HG03108 (cell line): ENCODE results near the gene OR6C68.
"Not testable (repeated sequence)": the region's sequence is repeated elsewhere in the genome, so short reads cannot be mapped to it uniquely, and the experiment has no call there.

Experiments
- ATAC-seq: cut with Tn5 transposase; IDR thresholded peaks from one replicate; pipeline ENCODE4 v1.9.1; 2021; ENCODE audit warnings: moderate library complexity; ENCODE audit not compliant: unreplicated experiment

The OR6C68 gene

DNA sequence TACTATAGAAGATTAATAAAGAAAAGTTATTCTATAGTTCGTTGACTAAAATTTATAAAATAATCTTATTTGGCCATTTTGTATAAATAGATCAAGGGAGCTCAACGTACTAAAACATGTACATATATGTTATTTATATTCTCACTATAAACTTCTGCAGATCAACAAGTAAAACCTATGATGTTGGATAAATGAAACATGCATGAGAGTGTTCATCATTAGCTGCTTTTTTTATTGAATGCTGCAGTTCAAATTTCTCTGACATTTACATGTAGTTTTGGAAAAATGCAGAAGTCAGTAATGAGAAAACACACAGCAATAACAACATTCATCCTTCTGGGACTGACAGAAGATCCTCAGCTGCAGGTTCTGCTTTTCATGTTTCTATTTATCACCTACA is at the start of gene OR6C68:
Gene OR6C68, plus strand, starts transcription at position 301 of the 400 bp plus-strand sequence. Its CDS starts 0 bp downstream, at position 301.
- ATAC-seq = no peak

DNA sequence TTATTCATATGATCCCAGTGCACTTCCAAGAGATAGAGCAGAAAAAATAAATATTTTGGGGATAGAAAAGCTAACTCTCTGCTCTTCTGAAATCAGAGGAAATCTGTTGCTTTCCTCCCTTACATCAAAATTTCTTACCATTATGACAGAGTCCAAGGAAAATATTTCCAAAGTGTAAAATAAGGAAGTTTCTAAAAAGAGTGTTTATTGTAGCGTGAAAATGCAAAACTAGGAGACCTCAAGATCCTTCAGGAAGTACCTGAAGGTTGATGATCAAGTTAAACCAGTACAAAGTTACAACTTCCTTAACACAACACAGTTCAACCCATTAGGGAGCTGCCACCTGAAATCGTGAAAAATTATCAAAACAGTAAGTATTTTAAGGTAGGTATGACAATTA is 48.4 kb upstream of the OR6C68 start, which contains the start of gene OR6C2:
Gene OR6C2, plus strand, starts transcription at position 301 of the 400 bp plus-strand sequence. CDS start 8,138 bp downstream, outside the sequence.
- no peak for ATAC-seq

DNA sequence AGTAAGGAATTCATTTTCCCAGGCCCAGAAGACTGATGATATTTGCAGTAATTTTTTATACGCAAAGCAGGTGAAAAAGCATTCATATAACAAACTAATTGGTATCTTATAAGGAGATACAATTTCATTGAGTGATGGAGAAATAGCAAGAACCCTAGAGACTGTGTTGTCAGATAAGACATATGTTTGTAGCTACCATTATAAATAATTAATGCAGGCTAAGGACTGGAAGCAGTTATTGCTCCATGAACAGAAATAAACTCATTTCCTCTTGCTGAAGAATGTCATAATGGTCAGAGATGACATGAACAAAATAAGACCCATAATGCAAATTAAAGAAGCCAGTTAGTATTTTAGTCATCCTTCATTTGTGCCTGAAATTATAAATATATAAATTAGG is 46.8 kb upstream of the OR6C68 start:
- no peak for ATAC-seq

DNA sequence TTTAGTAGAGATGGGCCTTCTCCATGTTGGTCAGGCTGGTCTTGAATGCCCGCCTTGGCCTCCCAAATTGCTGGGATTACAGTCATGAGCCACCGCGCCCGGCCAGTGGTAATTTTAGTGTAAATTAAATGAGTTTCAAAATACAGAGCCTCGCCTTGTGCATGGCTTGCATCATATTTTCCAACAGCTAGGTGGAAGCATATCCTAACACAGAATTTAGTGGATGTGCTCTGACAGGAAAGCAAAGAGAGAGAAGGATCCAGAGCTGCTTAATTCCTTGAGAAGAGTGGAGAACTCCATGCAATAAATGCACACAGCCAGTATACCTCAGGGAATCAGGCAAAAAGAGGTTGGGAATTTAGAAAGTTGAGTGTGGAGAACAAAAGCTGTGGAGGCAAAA is 45.9 kb upstream of the OR6C68 start:
- ATAC-seq = no peak

DNA sequence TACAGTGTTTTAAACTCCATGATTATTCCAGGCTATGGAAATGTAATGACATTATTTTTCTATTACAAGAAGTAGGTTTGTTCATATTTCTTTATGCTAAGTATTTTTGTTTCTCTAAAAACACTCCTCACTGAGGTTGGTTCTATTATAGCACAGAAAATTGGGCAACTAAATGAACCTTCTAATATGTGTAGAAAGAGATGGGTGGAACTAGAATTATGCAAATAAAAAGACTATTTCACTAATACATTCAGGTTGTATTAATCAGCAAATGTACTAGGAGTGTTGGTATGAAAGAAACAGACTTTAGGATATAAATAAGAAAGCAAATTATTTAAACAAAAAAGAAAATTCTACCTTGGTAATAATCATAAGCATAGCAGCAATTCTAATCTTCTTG is 43.4 kb upstream of the OR6C68 start:
- no peak for ATAC-seq

DNA sequence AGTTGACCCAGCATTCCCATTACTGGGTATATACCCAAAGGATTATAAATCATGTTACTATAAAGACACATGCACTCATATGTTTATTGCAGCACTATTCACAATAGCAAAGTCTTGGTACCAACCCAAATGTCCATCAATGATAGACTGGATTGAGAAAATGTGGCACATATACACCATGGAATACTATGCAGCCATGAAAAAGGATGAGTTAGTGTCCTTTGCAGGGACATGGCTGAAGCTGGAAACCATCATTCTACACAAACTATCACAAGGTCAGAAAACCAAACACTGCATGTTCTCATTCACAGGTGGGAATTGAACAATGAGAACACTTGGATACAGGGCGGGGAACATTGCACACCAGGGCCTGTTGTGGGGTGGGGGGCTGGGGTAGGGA is 27.3 kb upstream of the OR6C68 start:
- ATAC-seq = not testable (repeated sequence)

DNA sequence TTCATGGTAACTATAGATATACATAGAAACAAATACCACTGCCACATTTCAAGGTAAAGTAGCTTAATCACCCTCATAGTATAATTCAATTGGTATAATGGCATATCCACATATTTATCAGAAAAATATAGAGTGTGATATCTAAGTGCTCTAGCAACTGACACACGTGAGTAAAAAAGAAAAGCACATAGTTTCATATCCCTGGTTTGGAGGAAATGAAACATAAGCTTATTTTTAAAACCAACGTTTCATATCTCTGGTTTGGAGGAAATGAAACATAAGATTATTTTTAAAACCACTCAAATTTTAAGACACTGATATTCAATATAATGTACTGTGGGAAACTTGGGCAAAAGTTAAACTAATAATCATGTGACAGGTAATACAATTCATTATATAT is 24.3 kb upstream of the OR6C68 start:
- ATAC-seq = no peak

DNA sequence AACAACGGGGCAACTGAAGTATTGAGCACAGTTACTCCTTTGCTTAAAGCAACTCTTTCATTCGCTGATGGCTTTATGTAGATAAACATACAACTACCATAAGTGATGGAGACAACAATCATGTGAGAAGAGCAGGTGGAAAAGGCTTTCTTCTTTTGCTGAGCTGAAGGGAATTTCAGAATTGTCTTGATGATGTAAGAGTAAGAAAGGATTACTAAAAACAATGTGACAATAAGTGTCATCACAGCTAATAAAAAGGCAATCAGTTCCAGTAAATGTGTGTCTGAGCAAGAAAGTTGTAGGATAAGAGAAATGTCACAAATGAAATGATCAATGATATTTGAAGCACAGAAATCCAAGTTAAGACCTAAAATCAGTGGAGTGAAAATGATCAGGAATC is 22.9 kb upstream of the OR6C68 start:
- ATAC-seq = no peak

DNA sequence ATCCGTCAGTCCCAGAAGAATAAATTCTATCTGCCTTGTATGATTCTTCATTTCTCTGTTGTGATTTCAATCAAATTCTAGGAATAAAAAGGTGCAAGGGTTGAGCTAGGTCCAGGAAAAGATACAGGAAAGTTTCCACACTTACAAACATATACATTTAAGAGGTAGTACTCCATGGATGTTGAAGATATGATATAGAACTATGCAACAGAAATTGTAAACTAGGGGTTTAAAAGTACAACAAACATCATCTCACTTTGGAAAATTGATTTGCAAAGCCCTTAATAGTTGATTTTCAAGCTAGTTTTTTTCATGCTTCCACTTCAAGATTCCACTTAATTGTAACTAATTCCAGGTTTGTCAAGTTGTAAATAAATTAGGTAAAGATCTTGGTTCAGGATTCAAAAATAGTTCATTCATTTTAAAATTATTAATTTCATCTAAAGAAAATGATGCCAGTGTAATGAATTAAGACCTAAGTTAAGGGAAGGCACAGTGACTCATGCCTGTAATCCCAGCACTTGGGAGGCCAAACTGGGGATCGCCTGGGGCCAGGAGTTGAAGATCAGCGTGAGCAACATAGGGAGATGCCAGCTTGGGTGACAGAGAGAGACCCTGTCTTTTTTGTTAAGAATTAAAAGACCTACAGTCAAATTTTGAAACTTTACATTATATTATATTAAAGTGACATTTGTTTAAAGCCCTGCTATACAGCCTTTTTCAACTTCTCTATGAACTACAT is 21.9 kb upstream of the OR6C68 start, which contains the start of gene OR6C70:
Gene OR6C70, minus strand, starts transcription at position 51 of the 742 bp plus-strand sequence. Its CDS starts 0 bp downstream, at position 51.
- ATAC-seq = no peak

DNA sequence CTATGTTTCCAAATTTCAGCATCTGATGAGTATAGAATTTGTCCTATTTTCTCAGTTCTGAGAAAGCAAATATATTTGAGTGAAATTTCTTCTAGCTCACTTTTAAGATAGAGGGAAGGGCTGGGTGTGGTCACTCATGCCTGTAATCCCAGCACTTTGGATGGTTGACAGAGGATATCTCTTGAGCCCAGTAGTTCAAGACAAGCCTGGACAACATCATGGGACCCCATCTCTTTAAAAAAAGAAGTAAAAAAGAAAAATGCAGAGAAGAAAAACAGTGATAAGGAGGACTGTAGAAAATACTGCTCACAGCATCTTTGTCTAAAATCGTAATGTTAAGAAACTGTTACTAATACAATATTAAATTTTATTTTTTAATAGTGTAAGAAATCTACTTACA is 19.9 kb upstream of the OR6C68 start:
- no peak for ATAC-seq

DNA sequence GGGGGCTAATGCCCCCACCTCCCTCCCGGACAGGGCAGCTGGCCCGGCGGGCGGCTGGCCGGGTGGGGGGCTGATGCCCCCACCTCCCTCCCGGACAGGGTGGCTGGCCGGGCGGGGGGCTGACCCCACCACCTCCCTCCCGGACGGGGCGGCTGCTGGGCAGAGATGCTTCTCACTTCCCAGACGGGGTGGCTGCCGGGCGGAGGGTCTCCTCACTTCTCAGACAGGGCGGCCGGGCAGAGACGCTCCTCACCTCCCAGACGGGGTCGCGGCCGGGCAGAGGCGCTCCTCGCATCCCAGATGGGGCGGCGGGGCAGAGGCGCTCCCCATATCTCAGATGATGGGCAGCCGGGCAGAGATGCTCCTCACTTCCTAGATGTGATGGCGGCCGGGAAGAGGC is 13.0 kb upstream of the OR6C68 start:
- ATAC-seq = not testable (repeated sequence)

DNA sequence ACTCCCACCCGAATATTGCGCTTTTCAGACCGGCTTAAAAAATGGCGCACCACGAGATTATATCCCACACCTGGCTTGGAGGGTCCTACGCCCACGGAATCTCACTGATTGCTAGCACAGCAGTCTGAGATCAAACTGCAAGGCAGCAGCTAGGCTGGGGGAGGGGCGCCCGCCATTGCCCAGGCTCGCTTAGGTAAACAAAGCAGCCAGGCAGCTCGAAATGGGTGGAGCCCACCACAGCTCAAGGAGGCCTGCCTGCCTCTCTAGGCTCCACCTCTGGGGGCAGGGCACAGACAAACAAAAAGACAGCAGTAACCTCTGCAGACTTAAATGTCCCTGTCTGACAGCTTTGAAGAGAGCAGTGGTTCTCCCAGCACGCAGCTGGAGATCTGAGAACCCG is 7.9 kb upstream of the OR6C68 start:
- ATAC-seq = not testable (repeated sequence)

DNA sequence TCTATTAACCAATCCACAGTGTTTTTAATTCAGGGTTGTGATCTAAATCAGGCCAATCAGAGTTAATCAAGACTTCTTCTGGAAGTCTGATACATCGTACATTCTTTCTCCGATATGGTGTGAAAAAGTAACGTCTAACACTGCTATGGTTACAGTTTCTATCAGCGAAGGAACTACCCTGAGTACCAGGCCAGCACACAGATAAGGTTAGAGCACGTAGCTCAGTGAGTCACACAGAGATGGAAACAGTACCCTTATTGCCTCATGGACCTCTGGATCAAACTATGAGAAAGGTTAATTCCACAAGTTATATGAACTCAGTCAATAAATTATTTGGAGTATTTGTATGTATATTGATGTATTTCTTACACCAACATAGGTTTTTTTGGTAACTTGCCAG is 3.3 kb downstream of the OR6C68 start:
- ATAC-seq = no peak

DNA sequence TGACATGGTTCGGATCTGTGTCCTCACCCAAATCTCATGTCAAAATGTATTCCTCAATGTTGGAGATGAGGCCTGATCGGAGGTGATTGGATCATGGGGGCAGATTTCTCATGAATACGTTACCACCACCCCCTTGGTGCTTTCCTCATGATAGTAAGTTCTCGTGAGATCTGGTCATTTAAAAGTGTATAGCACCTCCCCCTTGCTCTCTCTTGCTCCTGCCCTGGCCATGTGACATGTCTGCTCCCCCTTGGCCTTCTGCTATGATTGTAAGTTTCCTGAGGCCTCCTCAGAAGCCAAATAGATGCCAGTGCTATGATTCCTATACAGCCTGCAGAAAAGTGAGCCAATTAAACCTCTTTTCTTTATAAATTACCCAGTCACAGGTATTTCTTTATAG is 7.1 kb downstream of the OR6C68 start:
- no peak for ATAC-seq

DNA sequence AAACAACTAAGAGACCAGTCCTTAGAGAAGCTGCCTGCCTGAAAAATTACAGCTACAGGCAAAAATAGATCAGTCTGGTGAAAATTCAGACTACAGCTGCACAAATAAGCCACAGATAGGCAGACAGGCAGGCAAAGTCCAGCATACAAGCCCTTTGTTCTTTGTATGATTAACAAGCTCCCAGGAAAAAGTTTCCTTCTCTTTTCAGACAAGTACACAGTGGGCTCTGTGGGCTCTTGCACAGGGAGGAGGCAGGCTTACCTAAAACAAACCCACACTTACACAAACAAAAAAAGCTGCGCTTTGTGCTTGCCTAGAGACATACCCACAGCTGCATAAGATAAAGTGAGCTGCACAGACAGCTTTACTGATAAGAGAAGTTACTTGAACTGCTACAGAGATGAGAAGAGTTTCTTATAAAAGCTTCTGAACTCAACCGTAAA is 7.7 kb downstream of the OR6C68 start:
- no peak for ATAC-seq

DNA sequence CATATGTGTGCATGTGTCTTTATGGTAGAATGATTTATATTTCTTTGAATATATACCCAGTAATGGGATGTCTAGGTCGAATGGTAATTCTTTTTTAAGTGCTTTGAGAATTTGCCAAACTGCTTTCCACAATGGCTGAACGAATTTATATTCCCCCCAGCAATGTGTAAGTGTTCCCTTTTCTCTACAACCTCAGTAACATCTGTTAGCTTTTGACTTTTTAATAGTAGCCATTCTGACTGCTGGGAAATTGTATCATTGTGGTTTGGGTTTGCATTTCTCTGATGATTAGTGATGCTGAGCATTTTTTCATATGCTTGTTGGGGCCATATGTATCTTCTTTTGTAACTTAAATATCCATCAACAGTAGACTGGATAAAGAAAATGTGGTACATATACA is 9.4 kb downstream of the OR6C68 start:
- no peak for ATAC-seq

DNA sequence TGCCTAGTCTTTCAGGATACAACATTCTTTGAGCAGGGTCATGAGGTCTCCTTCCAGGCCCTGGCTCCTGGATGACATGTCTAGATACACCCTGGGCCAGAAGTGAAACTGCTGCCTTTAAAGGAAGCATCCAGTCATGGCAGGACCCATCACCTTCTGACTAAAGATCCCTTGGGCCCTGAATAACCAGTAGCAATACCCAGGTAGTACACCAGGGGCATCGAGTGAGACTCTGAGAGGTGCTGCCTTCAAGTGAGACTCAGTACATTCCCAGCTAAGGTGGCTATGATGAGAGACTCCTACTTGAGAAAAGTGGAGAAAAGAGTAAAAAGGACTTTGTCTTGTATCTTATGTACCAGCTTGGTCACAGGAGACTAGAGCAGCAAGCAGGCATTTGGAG is 23.5 kb downstream of the OR6C68 start:
- no peak for ATAC-seq

DNA sequence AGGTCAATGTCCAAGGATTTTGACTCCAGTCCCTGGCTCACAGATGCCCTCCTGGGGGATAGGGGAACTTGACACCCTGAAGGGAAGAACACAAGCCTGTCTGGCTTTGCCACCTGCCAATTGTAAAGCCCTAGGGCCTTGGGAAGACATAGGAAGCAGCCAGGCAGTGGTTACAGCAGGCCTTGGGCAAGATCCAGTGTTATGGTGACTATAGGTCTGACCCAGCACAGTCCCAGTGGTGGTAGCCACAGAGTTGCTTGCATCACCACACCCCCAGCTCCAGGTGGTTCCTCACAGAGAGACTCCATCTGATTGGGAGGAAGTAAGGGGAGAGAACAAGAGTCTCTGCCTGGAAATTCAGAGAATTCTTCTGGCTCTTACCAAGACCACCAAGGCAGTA is 24.2 kb downstream of the OR6C68 start:
- no peak for ATAC-seq
